Anterior cingulate cortex (tissue), 58 donors: Measurements from ENCODE around the gene TRAF3.

Source experiments
- DNase-seq, 58 donors: peaks; one replicate each; lab custom pipeline; 2025; lab: John Stamatoyannopoulos, UW

TRAF3 gene

GRCh38 chr14:102775855-102776760, 1.1 kb upstream of the TRAF3 start:
- peak in 2 of 58 donors; percentile 18 to 39 for DNase-seq

DNA sequence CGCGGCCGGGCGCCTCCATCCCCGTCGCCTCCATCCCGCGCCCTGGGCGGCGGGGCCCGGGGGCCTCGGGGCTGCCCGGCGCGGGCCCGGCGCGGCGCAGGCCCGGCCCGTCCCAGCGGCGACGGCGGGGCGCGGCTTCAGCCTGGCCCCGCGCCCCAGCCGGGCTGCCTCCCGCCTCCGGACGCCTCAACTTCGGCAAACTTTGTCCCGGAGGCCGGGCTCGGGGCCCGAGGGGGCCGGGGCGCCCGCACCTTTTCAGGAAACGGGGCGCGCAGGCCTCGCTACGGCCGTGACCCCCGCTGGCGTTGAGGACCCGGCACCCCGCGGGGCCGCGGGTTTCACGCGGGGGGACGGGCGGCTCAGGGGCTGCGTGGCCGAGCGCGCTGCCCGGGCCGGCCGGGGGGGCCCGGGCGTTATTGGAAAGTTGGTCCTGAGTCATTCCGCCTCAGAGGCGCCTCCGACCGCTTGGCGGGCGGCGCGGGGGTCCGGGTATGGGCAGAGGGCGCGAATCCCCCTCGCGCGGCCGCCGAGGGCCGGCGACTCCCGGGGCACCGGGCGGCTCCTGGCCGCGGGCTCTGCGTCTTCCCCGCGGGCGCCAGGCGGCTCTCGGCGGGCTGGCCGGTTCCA, 575 bp downstream of the TRAF3 start:
- DNase-seq = peak in 1 of 58 donors; percentile 12

DNA sequence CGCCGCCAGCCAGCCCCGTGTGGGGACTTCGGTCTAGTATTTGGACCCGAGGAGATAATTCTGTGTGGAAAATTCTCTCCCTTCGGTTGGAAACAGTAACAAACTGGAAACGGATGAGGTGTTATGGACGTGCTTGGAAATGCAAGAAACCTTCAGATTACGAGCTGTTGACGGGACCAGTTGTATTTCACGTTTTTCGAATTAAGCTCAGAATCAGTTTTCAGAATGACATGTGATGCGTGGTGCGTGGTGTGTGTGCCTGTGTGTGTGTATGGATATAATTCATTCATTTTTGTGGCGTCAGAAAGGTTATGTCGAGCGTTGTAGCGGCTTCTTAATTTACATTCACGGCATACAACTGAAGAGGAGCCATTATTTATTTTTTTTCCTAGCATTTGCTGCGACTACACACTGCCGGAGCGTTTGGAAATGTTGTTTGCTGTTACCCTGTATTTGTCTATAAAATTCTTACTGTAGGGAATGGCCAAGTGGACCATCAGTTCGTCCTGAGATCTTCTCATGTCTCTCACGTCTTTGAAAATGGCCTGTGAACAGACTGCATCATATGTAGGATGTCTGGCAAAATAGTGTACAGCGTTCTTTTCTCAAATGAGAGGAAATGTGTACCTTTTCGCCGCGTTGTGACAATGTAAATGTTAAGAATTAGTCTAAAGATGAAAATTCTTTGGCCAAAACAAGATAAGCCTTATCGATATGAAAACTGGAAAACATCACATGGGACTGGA, 1.3 kb downstream of the TRAF3 start:
- DNase-seq = peak in 5 of 58 donors; percentile 25 to 59 (median 32)

GRCh38 chr14:102779084-102779462, 1.8 kb downstream of the TRAF3 start:
- DNase-seq = peak in 1 of 58 donors; percentile 27

DNA sequence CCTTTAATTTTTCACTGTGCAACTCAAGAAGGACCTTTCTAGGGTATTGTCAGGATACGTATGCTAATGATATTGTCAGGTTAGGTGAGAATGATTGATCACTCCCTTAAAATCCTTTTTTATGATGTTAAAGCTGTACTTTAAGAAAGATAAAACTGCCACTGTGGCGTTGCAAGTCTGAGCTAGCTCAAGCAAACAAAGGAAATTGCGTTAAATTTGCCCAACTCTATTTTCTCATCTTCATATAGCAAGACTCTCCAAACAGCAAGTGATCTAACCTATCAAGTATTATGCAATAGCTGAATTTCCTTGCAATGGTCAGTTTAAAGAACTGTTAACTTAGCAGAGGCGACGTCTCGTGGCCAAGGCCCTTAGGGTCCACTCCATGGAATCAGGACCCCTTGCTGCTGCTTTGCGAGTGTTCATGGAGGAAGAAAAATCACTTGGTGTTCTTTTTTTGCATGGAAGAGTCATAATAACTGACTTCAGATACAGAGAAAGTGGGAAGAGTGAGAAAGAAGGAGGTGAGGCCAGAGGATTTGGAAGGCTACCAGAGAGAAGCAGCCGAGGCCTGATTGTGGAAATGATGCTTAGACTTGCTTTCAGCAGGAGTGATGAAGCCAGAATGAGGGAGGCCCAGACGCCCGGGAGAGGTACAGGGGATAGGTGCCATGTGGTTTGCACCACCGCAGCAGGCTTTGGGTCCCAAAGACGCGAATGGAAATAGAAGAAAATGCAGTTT, 2.5 kb downstream of the TRAF3 start:
- DNase-seq = peak in 13 of 58 donors; percentile 14 to 64 (median 42)

- no peak for DNase-seq
Measured at GRCh38 chr14:102781063-102781462, 3.8 kb downstream of the TRAF3 start.

- no peak for DNase-seq
Measured at GRCh38 chr14:102782974-102783373, 5.7 kb downstream of the TRAF3 start.

GRCh38 chr14:102784892-102785594, 7.8 kb downstream of the TRAF3 start:
- no peak for DNase-seq

GRCh38 chr14:102785595-102785963, 8.3 kb downstream of the TRAF3 start:
- DNase-seq = no peak

- no peak for DNase-seq
Measured at GRCh38 chr14:102786768-102787167, 9.5 kb downstream of the TRAF3 start.

DNA sequence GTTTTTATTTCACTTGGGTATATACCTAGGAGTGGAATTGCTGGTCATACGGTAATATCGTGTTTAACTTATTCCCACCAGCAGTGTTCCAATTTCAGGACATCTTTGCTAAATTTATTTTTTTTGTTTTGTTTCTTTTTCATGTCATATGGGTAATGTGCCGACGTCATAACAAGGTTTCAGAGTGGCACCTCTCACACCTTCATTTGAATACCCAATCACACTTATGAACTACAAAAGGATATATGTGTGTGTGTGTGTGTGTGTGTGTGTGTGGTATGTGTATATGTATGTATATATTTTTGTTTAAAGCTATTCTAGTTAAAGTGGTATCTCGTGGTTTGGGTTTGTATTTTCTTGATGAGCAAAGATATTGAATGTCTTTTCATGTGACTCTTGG, 12.1 kb downstream of the TRAF3 start:
- DNase-seq = no peak

- no peak for DNase-seq
Measured at GRCh38 chr14:102793531-102794328, 16.5 kb downstream of the TRAF3 start.

DNA sequence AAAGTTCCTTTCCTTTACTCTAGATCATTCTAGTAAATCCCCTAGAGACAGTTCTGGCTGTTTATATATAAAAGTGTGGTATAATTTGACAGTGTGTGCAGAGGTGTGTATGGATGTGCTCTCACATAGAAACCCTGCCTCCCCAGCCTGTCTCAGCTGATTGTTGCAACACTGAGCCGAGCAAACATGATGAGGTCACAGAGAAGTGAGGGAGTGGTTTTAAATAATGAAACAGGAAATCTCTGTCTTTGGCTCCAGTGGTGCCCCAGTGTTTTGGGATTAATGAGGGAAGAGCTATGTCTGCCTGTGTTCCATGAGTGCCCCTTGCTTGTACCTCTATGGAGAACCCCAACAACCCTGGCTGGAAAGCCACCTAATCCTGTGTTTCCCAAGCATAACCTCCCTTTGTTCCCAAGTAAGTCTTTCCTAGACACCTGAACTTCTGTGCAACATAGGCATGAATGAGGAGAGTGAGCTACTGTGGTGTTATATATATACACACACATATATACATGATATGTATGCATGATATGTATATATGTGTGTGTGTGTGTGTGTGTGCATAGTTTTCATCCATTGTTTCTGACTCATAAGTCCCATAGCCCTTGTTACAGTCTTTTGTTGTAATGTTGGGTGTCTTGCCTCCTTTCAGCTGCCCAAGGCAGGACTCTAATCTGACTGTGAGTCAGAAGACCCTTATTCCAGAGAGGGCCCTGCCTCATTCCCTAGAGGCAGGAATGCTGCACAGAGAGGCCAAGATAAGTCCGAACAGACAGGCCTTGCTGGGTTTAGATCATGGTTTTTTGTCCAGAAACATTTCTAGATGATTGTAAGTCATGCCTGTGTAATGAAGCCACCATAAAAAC, 18.0 kb downstream of the TRAF3 start:
- DNase-seq = no peak

DNA sequence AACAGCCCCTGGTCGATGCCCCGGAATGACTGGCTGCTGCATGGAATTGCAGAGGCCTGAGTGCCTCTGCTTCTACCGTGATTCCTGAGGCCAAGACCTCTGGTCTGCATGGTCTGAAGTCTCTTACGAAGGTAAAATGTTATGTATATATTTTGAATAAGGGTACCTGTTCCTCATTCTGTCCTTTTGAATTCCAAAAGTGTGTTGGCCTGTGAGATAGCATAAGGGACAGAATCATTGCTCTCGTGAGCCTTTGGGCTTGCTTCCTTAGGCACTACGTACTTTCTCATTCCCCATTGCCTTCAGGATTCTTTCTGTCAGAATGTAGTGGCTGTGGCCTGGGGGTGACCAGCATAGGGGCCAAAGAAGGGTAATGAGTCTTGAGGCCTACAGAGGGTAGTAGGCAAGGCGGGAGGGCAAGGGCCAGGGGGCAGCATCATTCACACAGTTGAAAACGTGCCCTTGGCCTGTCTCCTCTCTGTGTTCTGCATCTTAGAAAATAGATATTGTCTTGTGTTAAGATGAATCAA, 19.5 kb downstream of the TRAF3 start:
- no peak for DNase-seq

DNA sequence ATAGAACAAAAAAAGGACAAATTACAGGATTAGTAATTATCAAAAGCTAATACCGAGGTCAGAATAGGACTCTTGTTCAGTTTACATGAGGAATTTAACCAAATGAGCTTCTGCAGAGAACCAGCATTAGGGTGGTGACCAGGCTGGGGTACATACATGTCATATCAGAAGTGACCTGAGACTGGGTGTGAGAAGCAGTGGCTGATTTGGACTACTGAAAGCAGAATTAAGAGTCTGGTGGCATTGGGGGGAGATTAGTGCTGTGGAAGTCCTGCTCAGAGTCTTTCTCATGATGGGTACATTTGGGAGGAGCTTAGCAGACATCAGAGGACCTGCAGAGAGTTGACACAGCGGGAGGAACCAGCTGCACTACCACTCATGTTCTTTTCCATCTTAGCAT, 21.7 kb downstream of the TRAF3 start:
- DNase-seq = no peak

DNA sequence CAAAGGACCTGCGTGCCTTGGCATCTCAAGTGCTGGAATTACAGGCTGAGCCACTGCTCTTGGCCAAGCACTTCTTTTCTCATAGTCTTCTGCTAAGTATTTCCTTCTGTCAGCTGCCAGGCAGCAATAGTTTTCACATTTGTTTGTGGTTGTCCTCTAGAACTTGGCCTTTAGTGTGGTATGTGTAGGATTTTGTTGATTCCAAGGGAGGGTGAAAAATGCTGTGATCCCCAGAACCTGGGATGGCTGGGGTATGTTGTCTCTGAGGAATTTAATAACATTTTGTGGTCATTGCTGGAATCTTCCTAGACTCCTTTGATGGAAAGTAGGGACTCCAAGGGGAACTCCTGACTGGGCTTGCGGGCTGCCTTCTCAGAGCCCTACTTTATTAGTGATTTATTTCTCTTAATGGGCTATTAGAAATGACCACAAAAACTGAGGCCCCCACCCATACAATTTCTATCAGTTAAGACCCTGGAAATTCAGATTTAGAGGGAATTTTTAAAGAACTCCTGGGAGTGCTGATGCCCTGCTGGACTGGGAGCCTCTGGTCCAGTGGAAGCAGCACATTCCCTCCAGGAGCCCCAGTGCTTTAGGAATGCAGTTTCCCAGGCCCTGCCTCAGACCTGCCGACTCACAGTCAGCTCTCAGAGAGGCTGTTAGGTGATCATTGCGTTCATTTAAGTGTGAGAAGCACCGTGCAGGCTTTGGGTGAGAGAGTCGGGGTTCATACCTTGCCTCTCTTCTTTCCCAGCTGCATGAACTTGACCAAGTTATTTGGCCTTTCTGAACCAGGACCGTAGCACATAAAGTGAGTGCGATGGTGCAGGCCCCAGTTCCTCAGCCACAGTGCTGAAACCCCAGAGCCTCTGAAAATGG, 22.7 kb downstream of the TRAF3 start:
- no peak for DNase-seq
